Stimulated activated CD8-positive, alpha-beta memory T cell treated with anti-CD3 and anti-CD28 coated beads, Interleukin-4, amount 100 ng/mL, for 4 hours (primary cell): Measurements from ENCODE around the gene HEATR5B.
"Not testable (repeated sequence)": the region's sequence is repeated elsewhere in the genome, so short reads cannot be mapped to it uniquely, and the experiment has no call there.

Experiments
- DNase-seq, 2 donors: peaks; one replicate each; pipeline ENCODE4 v3.0.0-alpha.2; 2020; ENCODE audit warnings: low read depth in 2 of 2, low spot score in 1 of 2

HEATR5B gene

GRCh38 chr2:36949845-36950244 lies 134.3 kb downstream of the HEATR5B start:
- no peak for DNase-seq

- not testable (repeated sequence) for DNase-seq
These were observed 138.9 kb downstream of the HEATR5B start for GRCh38 chr2:36945240-36945639.

GRCh38 chr2:36941867-36942266 lies 142.3 kb downstream of the HEATR5B start:
- DNase-seq, result no peak

GRCh38 chr2:36936526-36936925 lies 147.6 kb downstream of the HEATR5B start:
- DNase-seq, result not testable (repeated sequence)

DNA sequence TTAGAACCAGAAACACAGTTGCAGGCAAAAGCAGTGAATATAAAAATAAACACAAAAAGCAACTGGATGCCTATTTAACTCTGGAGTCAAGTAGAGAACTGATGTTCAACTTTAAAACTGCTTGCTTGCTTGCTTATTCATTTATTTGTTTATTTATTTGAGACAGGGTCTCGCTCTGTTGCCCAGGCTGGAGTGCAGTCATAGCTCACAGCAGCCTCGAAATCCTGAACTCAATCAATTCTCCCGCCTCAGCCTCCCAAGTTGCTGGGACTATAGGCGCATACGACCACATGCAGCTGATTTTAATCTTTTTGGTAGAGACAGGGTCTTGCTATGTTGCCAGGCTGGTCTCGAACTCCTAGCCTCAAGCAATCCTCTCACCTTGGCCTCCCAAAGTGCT lies 152.5 kb downstream of the HEATR5B start:
- DNase-seq, result not testable (repeated sequence)
